ENCODE results near the gene PEAK3. TPM values are rescaled to one million over a fixed set of nuclear protein-coding genes. Genes with fewer than 3 reads are reported as not detected.

PEAK3 gene
- polyA plus RNA-seq, 1 experiment, result not detected

GRCh38 chr19:2226840-2227360, 55.1 kb downstream of the PEAK3 start:
- DNase-seq (ENCODE audit: low read depth), result no peak
- TF ChIP-seq CTCF (IDR thresholded peaks at IDR 0.05; ENCODE audit: insufficient read depth, low read depth, low read length), result no peak
- CTCF ChIA-PET, result interaction anchor here (1.5 kb wide), 1 partner anchor 9 kb away, joined by 3 read pairs; the partner anchor contains the start of gene PLEKHJ1
- POLR2A ChIA-PET, result no interaction called here
- no peaks in the 10 kb centered on the region for H3K27me3 ChIP-seq (ENCODE audit: control insufficient read depth, insufficient read depth, low read length)
- peaks cover 43% of the 10 kb centered on the region for H3K36me3 ChIP-seq (ENCODE audit: control insufficient read depth, insufficient read depth, low read length)
- H3K4me3 ChIP-seq (ENCODE audit: low read depth, low read length), result no peak overlapping the region

DNA sequence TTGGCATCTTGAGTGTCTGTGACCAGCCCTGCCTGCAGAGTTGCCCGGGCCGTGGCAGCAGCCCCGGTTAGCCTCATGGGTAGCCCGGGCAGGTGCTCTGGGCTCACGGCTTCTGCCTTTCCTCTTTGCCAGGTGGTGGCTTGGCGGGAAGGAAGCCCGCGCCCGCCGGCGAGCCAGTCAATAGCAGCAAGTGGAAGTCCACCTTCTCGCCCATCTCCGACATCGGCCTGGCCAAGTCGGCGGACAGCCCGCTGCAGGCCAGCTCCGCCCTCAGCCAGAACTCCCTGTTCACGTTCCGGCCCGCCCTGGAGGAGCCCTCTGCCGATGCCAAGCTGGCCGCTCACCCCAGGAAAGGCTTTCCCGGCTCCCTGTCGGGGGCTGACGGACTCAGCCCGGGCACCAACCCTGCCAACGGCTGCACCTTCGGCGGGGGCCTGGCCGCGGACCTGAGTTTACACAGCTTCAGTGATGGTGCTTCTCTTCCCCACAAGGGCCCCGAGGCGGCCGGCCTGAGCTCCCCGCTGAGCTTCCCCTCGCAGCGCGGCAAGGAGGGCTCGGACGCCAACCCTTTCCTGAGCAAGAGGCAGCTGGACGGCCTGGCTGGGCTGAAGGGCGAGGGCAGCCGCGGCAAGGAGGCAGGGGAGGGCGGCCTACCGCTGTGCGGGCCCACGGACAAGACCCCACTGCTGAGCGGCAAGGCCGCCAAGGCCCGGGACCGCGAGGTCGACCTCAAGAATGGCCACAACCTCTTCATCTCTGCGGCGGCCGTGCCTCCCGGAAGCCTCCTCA, 55.7 kb downstream of the PEAK3 start:
- CTCF ChIA-PET, result interaction anchor here (1.2 to 1.5 kb wide), 2 partner anchors 10 to 13 kb away, joined by 3 to 4 read pairs; partner anchors contain the start of gene PLEKHJ1
- H3K36me3 ChIP-seq (ENCODE audit: control insufficient read depth, insufficient read depth, low read length), result peaks cover 47% of the 10 kb centered on the region
- no peaks in the 10 kb centered on the region for H3K27me3 ChIP-seq (ENCODE audit: control insufficient read depth, insufficient read depth, low read length)
- no peak for TF ChIP-seq CTCF (IDR thresholded peaks at IDR 0.05; ENCODE audit: insufficient read depth, low read depth, low read length)
- no peak overlapping the region for H3K4me3 ChIP-seq (ENCODE audit: low read depth, low read length)
- POLR2A ChIA-PET, result no interaction called here
- no peak for DNase-seq (ENCODE audit: low read depth)

GRCh38 chr19:2225415-2226050, 56.4 kb downstream of the PEAK3 start:
- Histone ChIP-seq H3K27me3 (ENCODE audit: control insufficient read depth, insufficient read depth, low read length) (no peaks in the 10 kb centered on the region), H3K4me3 (ENCODE audit: low read depth, low read length) (no peak overlapping the region), H3K36me3 (ENCODE audit: control insufficient read depth, insufficient read depth, low read length) (peaks cover 48% of the 10 kb centered on the region)
- CTCF ChIA-PET, result interaction anchor here (1.2 to 1.5 kb wide), 2 partner anchors 10 to 12 kb away, joined by 3 to 4 read pairs; partner anchors contain the start of gene PLEKHJ1
- POLR2A ChIA-PET, result no interaction called here
- DNase-seq (ENCODE audit: low read depth), result no peak
- no peak for TF ChIP-seq CTCF (IDR thresholded peaks at IDR 0.05; ENCODE audit: insufficient read depth, low read depth, low read length)

DNA sequence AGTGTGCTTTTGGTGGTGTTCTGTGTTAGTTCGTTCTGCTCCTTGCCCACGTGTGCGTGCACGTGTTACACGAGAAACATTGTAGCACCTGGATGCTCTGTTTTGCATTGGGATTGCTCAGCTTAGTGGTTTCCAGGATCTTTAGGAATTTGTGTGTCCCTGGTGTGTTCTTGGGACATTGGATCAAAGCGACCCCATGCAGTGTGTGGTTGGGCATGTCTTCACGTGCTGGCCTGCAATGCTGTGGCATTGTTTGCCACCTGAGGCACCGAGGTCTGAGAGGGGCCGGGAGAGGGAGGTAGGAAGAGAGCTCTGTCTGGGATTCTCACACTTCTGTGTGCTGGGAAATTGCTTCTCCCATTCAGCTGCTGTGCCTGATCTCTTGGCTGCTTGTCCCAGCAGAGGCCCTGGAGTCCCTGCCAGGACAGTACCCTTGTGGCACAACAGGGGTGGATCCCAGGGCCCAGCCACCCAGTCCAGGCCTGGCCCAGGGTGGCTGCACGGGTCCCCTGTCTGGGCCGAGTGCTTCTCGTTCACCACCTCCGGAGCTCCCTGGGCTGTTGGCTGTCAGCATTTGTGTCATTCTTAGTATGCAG, 57.1 kb downstream of the PEAK3 start:
- H3K27me3 ChIP-seq (ENCODE audit: control insufficient read depth, insufficient read depth, low read length), result no peaks in the 10 kb centered on the region
- no peak for DNase-seq (ENCODE audit: low read depth)
- H3K36me3 ChIP-seq (ENCODE audit: control insufficient read depth, insufficient read depth, low read length), result peaks cover 55% of the 10 kb centered on the region
- TF ChIP-seq CTCF (IDR thresholded peaks at IDR 0.05; ENCODE audit: insufficient read depth, low read depth, low read length), result no peak
- POLR2A ChIA-PET, result no interaction called here
- CTCF ChIA-PET, result no interaction called here
- H3K4me3 ChIP-seq (ENCODE audit: low read depth, low read length), result no peak overlapping the region

Small RNA genes within 50 kb of the gene (small RNA-seq; reads per million reads assigned to genes)
- not detected for gene MIR1227 (ENCODE audit: insufficient read length, low read depth, low replicate concordance)

Other genes with a start within 250 kb of the PEAK3 start
- 71.9 and 108 TPM in 2 replicates for gene MKNK2, start 230.9 kb downstream of the PEAK3 start, polyA plus RNA-seq (2011; rRNA removed)
- 34.5 and 50.5 TPM in 2 replicates for gene MOB3A, start 185.8 kb downstream of the PEAK3 start, polyA plus RNA-seq (2011; rRNA removed)
- gene IZUMO4, start 185.3 kb downstream of the PEAK3 start, polyA plus RNA-seq (2011; rRNA removed), result 0.76 and 1.3 TPM in 2 replicates
- 65.9 and 122 TPM in 2 replicates for gene AP3D1, start 130.6 kb downstream of the PEAK3 start, polyA plus RNA-seq (2011; rRNA removed)
- gene DOT1L, start 118.2 kb downstream of the PEAK3 start, polyA plus RNA-seq (2011; rRNA removed), result 3.3 and 4.2 TPM in 2 replicates
- gene PLEKHJ1, start 45.8 kb downstream of the PEAK3 start, polyA plus RNA-seq (2011; rRNA removed), result 46.2 and 65.8 TPM in 2 replicates
- 8.9 and 12.2 TPM in 2 replicates for gene SF3A2, start 45.4 kb downstream of the PEAK3 start, polyA plus RNA-seq (2011; rRNA removed)
- 0.59 and 0.66 TPM in 2 replicates for gene AMH, start 32.9 kb downstream of the PEAK3 start, polyA plus RNA-seq (2011; rRNA removed)
- gene JSRP1, start 25.8 kb downstream of the PEAK3 start, polyA plus RNA-seq (2011; rRNA removed), result not detected in 2 replicates
- not detected in 2 replicates for gene LINGO3, start 26.0 kb upstream of the PEAK3 start, polyA plus RNA-seq (2011; rRNA removed)
- gene LSM7, start 46.4 kb upstream of the PEAK3 start, polyA plus RNA-seq (2011; rRNA removed), result 154 and 165 TPM in 2 replicates
- 12.0 and 24.9 TPM in 2 replicates for gene SPPL2B, start 46.5 kb upstream of the PEAK3 start, polyA plus RNA-seq (2011; rRNA removed)
- gene TMPRSS9, start 78.1 kb upstream of the PEAK3 start, polyA plus RNA-seq (2011; rRNA removed), result not detected in 2 replicates
- 37.2 and 50.7 TPM in 2 replicates for gene TIMM13, start 145.4 kb upstream of the PEAK3 start, polyA plus RNA-seq (2011; rRNA removed)
- gene LMNB2, start 174.8 kb upstream of the PEAK3 start, polyA plus RNA-seq (2011; rRNA removed), result 53.4 and 80.0 TPM in 2 replicates
- 54.5 and 69.8 TPM in 2 replicates for gene GADD45B, start 194.0 kb upstream of the PEAK3 start, polyA plus RNA-seq (2011; rRNA removed)

All from BJ (cell line).